Endothelial cell of umbilical vein (primary cell): ENCODE measurements around the gene GYPC. TPM values are rescaled to one million over a fixed set of nuclear protein-coding genes. Genes with fewer than 3 reads are reported as not detected.

Source experiments
- BruUV-seq: library from RNA; stranded (reverse); fragments of 400-500 nt; replicated peaks from 2 replicates; lab custom pipeline; 2021; lab: Mats Ljungman, UMichigan
- CTCF ChIA-PET: fragments of 300-600, 350-600 bp; sonication (Branson Sonifier 250); formaldehyde crosslinking; loops from one replicate; lab custom pipeline; 2021; ENCODE audit warnings: antibody characterized with exemption, inconsistent platforms; lab: Charles Lee
- POLR2A ChIA-PET: fragments of 300-600, 350-600 bp; sonication (Branson Sonifier 250); formaldehyde crosslinking; loops from one replicate; lab custom pipeline; 2021; ENCODE audit warnings: antibody characterized with exemption, inconsistent platforms; lab: Charles Lee
- DNase-seq: peaks from one replicate; pipeline ENCODE4 v3.0.0-alpha.2; 2011; ENCODE audit warnings: low read depth, low spot score
- FAIRE-seq: peaks from 2 replicates; lab custom pipeline; 2011; peaks lifted over from hg19 to GRCh38; lab: Jason Lieb, UNC
- H2AFZ ChIP-seq: 2 replicates; pipeline ENCODE4 v1.6.0; 2012; ENCODE audit warnings: low read depth, low read length, control low read depth, inconsistent platforms
- H3K27ac ChIP-seq: 2 replicates; pipeline ENCODE4 v1.5.1; 2011; ENCODE audit warnings: low read depth, mild to moderate bottlenecking, control low read depth, low read length, moderate library complexity; ENCODE audit not compliant: insufficient read depth
- H3K27me3 ChIP-seq, 2 experiments: 2 replicates each; pipeline versions ENCODE4 v1.6.0 to v1.6.1; 2011; ENCODE audit warnings: low read length in 2 of 2, mixed read lengths in 1 of 2; ENCODE audit not compliant: control insufficient read depth in 2 of 2, insufficient read depth in 2 of 2
- H3K36me3 ChIP-seq, 2 experiments: 2 replicates in 1 of 2; 3 replicates in 1 of 2; pipeline ENCODE4 v1.5.1; 2011; ENCODE audit warnings: low read length in 2 of 2, mild to moderate bottlenecking in 1 of 2, moderate library complexity in 1 of 2; ENCODE audit not compliant: control insufficient read depth in 2 of 2, insufficient read depth in 2 of 2; ENCODE audit errors: extremely low read depth in 1 of 2
- H3K4me1 ChIP-seq: 3 replicates; pipeline ENCODE4 v1.5.1; 2011; ENCODE audit warnings: mild to moderate bottlenecking, low read length; ENCODE audit not compliant: control insufficient read depth, insufficient read depth; ENCODE audit errors: extremely low read depth
- H3K4me2 ChIP-seq: 2 replicates; pipeline ENCODE4 v1.6.1; 2011; ENCODE audit warnings: low read length, control low read depth, mixed read lengths; ENCODE audit not compliant: insufficient read depth
- H3K4me3 ChIP-seq, 3 experiments: fragments of 200-600 bp in 1 of 3; sonication (generic), shearing (Covaris generic) in 1 of 3; replicated peaks in 1 of 3; 2 replicates each; pipeline ENCODE4 v1.5.1; 2011 to 2016; ENCODE audit warnings: control low read depth in 3 of 3, low read length in 3 of 3, mild to moderate bottlenecking in 2 of 3, inconsistent platforms in 1 of 3, low read depth in 1 of 3, moderate library complexity in 1 of 3; ENCODE audit not compliant: insufficient read depth in 1 of 3
- H3K79me2 ChIP-seq: 2 replicates; pipeline ENCODE4 v1.6.0; 2012; ENCODE audit warnings: low read length, inconsistent platforms; ENCODE audit not compliant: control insufficient read depth, insufficient read depth
- H3K9ac ChIP-seq: replicated peaks from 2 replicates; pipeline ENCODE3; 2011; ENCODE audit warnings: low read length, control low read depth; ENCODE audit not compliant: insufficient read depth; ENCODE audit errors: extremely low read depth
- H3K9me1 ChIP-seq: replicated peaks from 3 replicates; pipeline ENCODE4 v1.6.0; 2011; ENCODE audit warnings: mild to moderate bottlenecking, low read length; ENCODE audit not compliant: control insufficient read depth, insufficient read depth; ENCODE audit errors: extremely low read depth
- H3K9me3 ChIP-seq: replicated peaks from 2 replicates; pipeline ENCODE4 v1.5.1; 2012; ENCODE audit warnings: low read length, inconsistent platforms; ENCODE audit not compliant: control insufficient read depth, insufficient read depth
- H4K20me1 ChIP-seq: replicated peaks from 2 replicates; pipeline ENCODE3; 2011; ENCODE audit warnings: mild to moderate bottlenecking, low read length; ENCODE audit not compliant: control insufficient read depth, insufficient read depth; ENCODE audit errors: extremely low read depth
- EZH2 ChIP-seq: IDR thresholded peaks from 2 replicates; pipeline ENCODE4 v1.6.1; 2012; ENCODE audit warnings: borderline replicate concordance, low read depth, mild to moderate bottlenecking, moderate library complexity, low read length, inconsistent platforms; ENCODE audit not compliant: severe bottlenecking
- FOS ChIP-seq: IDR thresholded peaks from 2 replicates; pipeline ENCODE4 v1.6.1; 2011; ENCODE audit warnings: mild to moderate bottlenecking, low read length, moderate library complexity, borderline replicate concordance; ENCODE audit not compliant: insufficient read depth
- GATA2 ChIP-seq: IDR thresholded peaks from 2 replicates; pipeline ENCODE4 v1.7.0; 2011; ENCODE audit warnings: low read depth, mild to moderate bottlenecking, moderate library complexity, mixed read lengths, low read length; ENCODE audit not compliant: insufficient read length, insufficient read depth
- JUN ChIP-seq: IDR thresholded peaks from 2 replicates; pipeline ENCODE4 v1.6.1; 2011; ENCODE audit warnings: borderline replicate concordance, low read depth; ENCODE audit not compliant: insufficient read length, insufficient read depth
- MYC ChIP-seq: IDR thresholded peaks from one replicate; pipeline ENCODE4 v1.6.1; 2011; ENCODE audit warnings: mild to moderate bottlenecking, low read depth, low read length
- POLR2A ChIP-seq: IDR thresholded peaks from 2 replicates; pipeline ENCODE4 v1.6.1; 2012; ENCODE audit warnings: low read depth, mild to moderate bottlenecking, control low read depth, low read length
- POLR2AphosphoS5 ChIP-seq: IDR thresholded peaks from 2 replicates; pipeline ENCODE4 v1.6.1; 2012; ENCODE audit warnings: low read depth, mild to moderate bottlenecking, control low read depth, low read length, moderate library complexity; ENCODE audit not compliant: insufficient read depth
- dilution Hi-C: fragments of 300-500 bp; cut with MboI; formaldehyde crosslinking; loops from one replicate; pipeline ENCODE4 v1.15.0; 2019; ENCODE audit warnings: low sequenced_read_pairs; ENCODE audit not compliant: extremely low pct_ligation_motif_present
- intact Hi-C: fragments of 100-400 bp; cut with micrococcal nuclease; formaldehyde crosslinking; loops from one replicate; pipeline ENCODE4 v1.10.0; 2022
- polyA plus RNA-seq, 4 experiments: library from polyadenylated mRNA; depleted of rRNA in 3 of 4; stranded (reverse) in 3 of 4; unstranded in 1 of 4; fragments of >200 nt; gene quantifications; 2 replicates each; pipeline versions ENCODE4 v1.2.1 to v1.2.3, GENCODE V29; 2011 to 2012; ENCODE audit warnings: missing spikeins in 1 of 4
- total RNA-seq: library from RNA; stranded (reverse); gene quantifications from 2 replicates; pipeline ENCODE4 v1.2.3, GENCODE V29; 2021
- TF ChIP-seq, protein P1 (sequence below): IDR thresholded peaks from 2 replicates; pipeline ENCODE4 v1.6.1; 2011; ENCODE audit not compliant: insufficient read depth, insufficient read length
- TF ChIP-seq, protein P2 (sequence below), 2 donors: IDR thresholded peaks; 1 replicate in 1 of 2; 2 replicates in 1 of 2; pipeline ENCODE4 v1.5.1; 2011; ENCODE audit warnings: low read length in 2 of 2, mild to moderate bottlenecking in 2 of 2, moderate library complexity in 2 of 2, control low read depth in 1 of 2, inconsistent platforms in 1 of 2, low read depth in 1 of 2; ENCODE audit not compliant: insufficient read depth in 1 of 2; ENCODE audit errors: extremely low read depth in 1 of 2

The GYPC gene
- total and polyA plus RNA-seq, 2 donors (not counting 3 experiments of a cell fraction or from before 2014, with no cell fraction given): 3.5 to 13.3 TPM

DNA sequence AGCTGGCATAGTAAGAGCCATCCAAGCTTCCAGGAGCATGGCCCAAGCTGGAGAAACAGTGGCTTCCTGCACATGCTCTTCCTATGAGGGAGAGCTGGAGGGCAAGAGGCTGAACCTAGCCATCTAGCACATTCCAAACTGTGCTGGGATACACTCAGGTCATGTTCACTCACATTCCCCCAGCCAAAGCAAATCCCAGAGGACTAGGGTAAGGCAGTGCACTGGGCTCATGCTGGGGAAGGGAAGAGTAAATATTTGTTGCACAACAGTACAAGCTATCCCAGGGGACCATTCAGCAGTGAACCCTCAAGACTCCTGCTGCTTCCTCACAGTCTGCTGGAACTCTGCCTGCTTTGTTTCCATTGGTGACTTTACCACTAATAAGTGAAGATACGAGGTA is 20.7 kb upstream of the GYPC start:
- Histone ChIP-seq H3K36me3 (no peaks in the 10 kb centered on the region), H3K27ac (no peak overlapping the region), H3K27me3 (no peaks in the 10 kb centered on the region), H3K4me3 (no peak overlapping the region), H3K9me1 (no peaks in the 10 kb centered on the region), H4K20me1 (no peaks in the 10 kb centered on the region), H3K9ac (no peak overlapping the region), H2AFZ (no peak overlapping the region), H3K9me3 (no peaks in the 10 kb centered on the region), H3K4me2 (no peak overlapping the region), H3K4me1 (no peaks in the 10 kb centered on the region), H3K79me2 (no peaks in the 10 kb centered on the region)
- no peak for FAIRE-seq
- dilution Hi-C loops: no loop called here
- ChIA-PET CTCF (no interaction called here), POLR2A (no interaction called here)
- intact Hi-C loops: no loop called here
- DNase-seq: no peak
- TF ChIP-seq FOS (no peak), JUN (no peak), POLR2AphosphoS5 (no peak), GATA2 (no peak), MYC (no peak)
- TF ChIP-seq, protein P1, sequence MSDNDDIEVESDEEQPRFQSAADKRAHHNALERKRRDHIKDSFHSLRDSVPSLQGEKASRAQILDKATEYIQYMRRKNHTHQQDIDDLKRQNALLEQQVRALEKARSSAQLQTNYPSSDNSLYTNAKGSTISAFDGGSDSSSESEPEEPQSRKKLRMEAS: no peak
- no TSS peak for BruUV-seq

DNA sequence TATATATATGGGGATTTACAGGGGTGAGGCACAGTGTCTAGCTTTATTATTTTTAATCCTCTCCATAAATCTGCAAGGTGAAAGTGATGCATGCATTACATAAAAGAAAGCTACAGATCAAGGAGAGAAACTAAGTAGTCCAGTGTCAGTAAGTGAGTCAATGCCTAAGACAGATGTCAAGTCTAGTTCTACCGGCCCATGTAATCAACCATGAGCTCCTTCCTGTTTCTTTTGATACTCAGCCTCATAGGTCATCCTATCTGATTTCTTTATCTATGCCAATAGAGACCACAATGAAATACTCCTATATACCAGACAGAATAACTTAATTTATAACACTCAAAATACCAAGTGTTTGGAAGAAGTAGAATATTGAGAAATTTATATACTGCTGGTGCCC is 20.2 kb upstream of the GYPC start:
- ChIA-PET POLR2A (no interaction called here), CTCF (no interaction called here)
- H3K9me1 ChIP-seq: no peaks in the 10 kb centered on the region
- H2AFZ ChIP-seq: no peak overlapping the region
- no peak overlapping the region for H3K4me3 ChIP-seq
- no peaks in the 10 kb centered on the region for H3K79me2 ChIP-seq
- no peaks in the 10 kb centered on the region for H4K20me1 ChIP-seq
- DNase-seq: no peak
- H3K9me3 ChIP-seq: no peaks in the 10 kb centered on the region
- no peaks in the 10 kb centered on the region for H3K36me3 ChIP-seq
- no peak overlapping the region for H3K4me2 ChIP-seq
- intact Hi-C loops: no loop called here
- dilution Hi-C loops: no loop called here
- no peak overlapping the region for H3K27ac ChIP-seq
- TF ChIP-seq, protein P2, sequence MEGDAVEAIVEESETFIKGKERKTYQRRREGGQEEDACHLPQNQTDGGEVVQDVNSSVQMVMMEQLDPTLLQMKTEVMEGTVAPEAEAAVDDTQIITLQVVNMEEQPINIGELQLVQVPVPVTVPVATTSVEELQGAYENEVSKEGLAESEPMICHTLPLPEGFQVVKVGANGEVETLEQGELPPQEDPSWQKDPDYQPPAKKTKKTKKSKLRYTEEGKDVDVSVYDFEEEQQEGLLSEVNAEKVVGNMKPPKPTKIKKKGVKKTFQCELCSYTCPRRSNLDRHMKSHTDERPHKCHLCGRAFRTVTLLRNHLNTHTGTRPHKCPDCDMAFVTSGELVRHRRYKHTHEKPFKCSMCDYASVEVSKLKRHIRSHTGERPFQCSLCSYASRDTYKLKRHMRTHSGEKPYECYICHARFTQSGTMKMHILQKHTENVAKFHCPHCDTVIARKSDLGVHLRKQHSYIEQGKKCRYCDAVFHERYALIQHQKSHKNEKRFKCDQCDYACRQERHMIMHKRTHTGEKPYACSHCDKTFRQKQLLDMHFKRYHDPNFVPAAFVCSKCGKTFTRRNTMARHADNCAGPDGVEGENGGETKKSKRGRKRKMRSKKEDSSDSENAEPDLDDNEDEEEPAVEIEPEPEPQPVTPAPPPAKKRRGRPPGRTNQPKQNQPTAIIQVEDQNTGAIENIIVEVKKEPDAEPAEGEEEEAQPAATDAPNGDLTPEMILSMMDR (IDR thresholded peaks at IDR 0.05; ENCODE audit: extremely low read depth in 1 of 2, insufficient read depth in 1 of 2, low read depth in 1 of 2, low read length in 2 of 2): no peak
- no peak for TF ChIP-seq JUN
- no peak for TF ChIP-seq POLR2AphosphoS5
- TF ChIP-seq, protein P1: no peak
- no peak for TF ChIP-seq EZH2
- no peak for TF ChIP-seq MYC
- TF ChIP-seq POLR2A: no peak
- TF ChIP-seq FOS: no peak
- no peak for TF ChIP-seq GATA2
- no peaks in the 10 kb centered on the region for H3K4me1 ChIP-seq
- no peaks in the 10 kb centered on the region for H3K27me3 ChIP-seq
- BruUV-seq: no TSS peak
- no peak for FAIRE-seq
- H3K9ac ChIP-seq: no peak overlapping the region
